Upper lobe of left lung (tissue), 6 donors: ENCODE measurements around the gene EEF1B2. TPM values are rescaled to one million over a fixed set of nuclear protein-coding genes. Genes with fewer than 3 reads are reported as not detected.
"Not testable (repeated sequence)": the region's sequence is repeated elsewhere in the genome, so short reads cannot be mapped to it uniquely, and the experiment has no call there.

Source experiments
- ATAC-seq, 2 donors: fragments of 200-7000 bp; cut with Tn5 transposase; one replicate each; pipeline ENCODE4 v1.9.1; 2022; ENCODE audit warnings: mild to moderate bottlenecking in 2 of 2, moderate library complexity in 2 of 2; ENCODE audit not compliant: low FRiP score in 2 of 2
- DNase-seq, 2 donors: peaks; one replicate each; pipeline ENCODE4 v3.0.0-alpha.2; 2019 to 2020
- H3K27ac ChIP-seq, 4 donors: fragments of 200-600 bp; sonication (generic); one replicate each; pipeline ENCODE4 v1.5.1; 2016 to 2019
- H3K27me3 ChIP-seq, 4 donors: fragments of 200-600 bp; sonication (generic); one replicate each; pipeline ENCODE4 v1.5.1; 2017 to 2019
- H3K36me3 ChIP-seq, 4 donors: fragments of 200-600 bp; sonication (generic); one replicate each; pipeline ENCODE4 v1.5.1; 2016 to 2019
- H3K4me1 ChIP-seq, 4 donors: fragments of 200-600 bp; sonication (generic); one replicate each; pipeline ENCODE4 v1.5.1; 2018 to 2019
- H3K4me3 ChIP-seq, 4 donors: fragments of 200-600 bp; sonication (generic); one replicate each; pipeline ENCODE4 v1.5.1; 2017 to 2019; ENCODE audit warnings: mild to moderate bottlenecking in 2 of 4, moderate library complexity in 1 of 4
- H3K9me3 ChIP-seq, 4 donors: fragments of 200-600 bp; sonication (generic); one replicate each; pipeline ENCODE4 v1.5.1; 2018 to 2019
- EP300 ChIP-seq, 4 donors: sonication (generic); formaldehyde crosslinking; IDR thresholded peaks; one replicate each; pipeline ENCODE4 v1.5.1; 2017; ENCODE audit warnings: antibody characterized with exemption in 4 of 4, control low read depth in 2 of 4
- POLR2A ChIP-seq, 4 donors: fragments of 450-650 bp; IDR thresholded peaks; one replicate each; pipeline ENCODE4 v1.5.1; 2016 to 2017; ENCODE audit warnings: antibody characterized with exemption in 4 of 4, mild to moderate bottlenecking in 2 of 4
- POLR2AphosphoS5 ChIP-seq, 2 donors: sonication (generic); formaldehyde crosslinking; IDR thresholded peaks; one replicate each; pipeline ENCODE4 v1.5.1; 2017; ENCODE audit warnings: antibody characterized with exemption in 2 of 2
- WGBS, 2 donors: methylation state at CpG; one replicate each; pipeline ENCODE4 v1.1.5; 2017 to 2018; 5-methylcytosine and 5-hydroxymethylcytosine counted together
- total RNA-seq, 6 donors: library from RNA; depleted of rRNA in 4 of 6; stranded (reverse); fragments of >200 nt in 4 of 6; gene quantifications; one replicate each; pipeline versions ENCODE4 v1.1.0 to v1.2.1, GENCODE V29; 2016 to 2021
- TF ChIP-seq, protein P1 (sequence below), 6 experiments: fragments of 450-650 bp in 4 of 6; fragments of 200-600 bp in 2 of 6; sonication (generic) in 2 of 6; IDR thresholded peaks; one replicate each; pipeline ENCODE4 v1.5.1; 2016 to 2019; ENCODE audit warnings: antibody characterized with exemption in 6 of 6
- donor health status: DM: no; HTN: no; CAD: no; lungs with moderate emphysema.
- donor health status: DM: no; HTN: yes; CAD: no; lungs with severe emphysema.

EEF1B2 gene
- total RNA-seq, 6 donors from 2014 or later = 100 to 438 (median 260) TPM

DNA sequence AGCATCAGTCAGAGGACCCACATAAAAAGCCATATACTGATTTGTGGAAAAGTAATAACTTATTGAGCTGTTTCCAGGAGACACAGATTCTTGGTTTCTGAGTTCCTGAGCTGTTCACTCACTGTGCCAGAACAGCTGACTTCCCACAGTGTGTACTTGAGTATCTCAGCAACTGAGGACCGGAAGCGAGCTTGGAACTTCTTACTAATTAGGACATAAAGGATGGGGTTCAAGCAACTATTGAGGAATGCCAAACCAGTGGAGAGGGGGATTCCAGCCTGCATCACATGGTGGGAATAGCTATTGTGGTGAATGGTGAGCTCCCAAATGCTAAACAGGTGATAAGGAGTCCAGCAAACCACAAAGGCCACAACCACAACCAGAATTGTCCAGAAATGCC lies 16.4 kb downstream of the EEF1B2 start:
- Histone ChIP-seq H3K36me3 (no peaks in the 10 kb centered on the region), H3K27ac (no peak overlapping the region), H3K4me3 (no peak overlapping the region), H3K27me3 (no peaks in the 10 kb centered on the region), H3K4me1 (no peaks in the 10 kb centered on the region), H3K9me3 (no peaks in the 10 kb centered on the region)
- no peak for DNase-seq
- no peak for ATAC-seq
- WGBS, 2 donors = 90 to 93% methylated on average over 2 of the region's 2 CpGs
- TF ChIP-seq POLR2A (IDR thresholded peaks at IDR 0.05) = no peak
- TF ChIP-seq EP300 (IDR thresholded peaks at IDR 0.05) = no peak
- TF ChIP-seq, protein P1, sequence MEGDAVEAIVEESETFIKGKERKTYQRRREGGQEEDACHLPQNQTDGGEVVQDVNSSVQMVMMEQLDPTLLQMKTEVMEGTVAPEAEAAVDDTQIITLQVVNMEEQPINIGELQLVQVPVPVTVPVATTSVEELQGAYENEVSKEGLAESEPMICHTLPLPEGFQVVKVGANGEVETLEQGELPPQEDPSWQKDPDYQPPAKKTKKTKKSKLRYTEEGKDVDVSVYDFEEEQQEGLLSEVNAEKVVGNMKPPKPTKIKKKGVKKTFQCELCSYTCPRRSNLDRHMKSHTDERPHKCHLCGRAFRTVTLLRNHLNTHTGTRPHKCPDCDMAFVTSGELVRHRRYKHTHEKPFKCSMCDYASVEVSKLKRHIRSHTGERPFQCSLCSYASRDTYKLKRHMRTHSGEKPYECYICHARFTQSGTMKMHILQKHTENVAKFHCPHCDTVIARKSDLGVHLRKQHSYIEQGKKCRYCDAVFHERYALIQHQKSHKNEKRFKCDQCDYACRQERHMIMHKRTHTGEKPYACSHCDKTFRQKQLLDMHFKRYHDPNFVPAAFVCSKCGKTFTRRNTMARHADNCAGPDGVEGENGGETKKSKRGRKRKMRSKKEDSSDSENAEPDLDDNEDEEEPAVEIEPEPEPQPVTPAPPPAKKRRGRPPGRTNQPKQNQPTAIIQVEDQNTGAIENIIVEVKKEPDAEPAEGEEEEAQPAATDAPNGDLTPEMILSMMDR (IDR thresholded peaks at IDR 0.05) = no peak
- TF ChIP-seq POLR2AphosphoS5 (IDR thresholded peaks at IDR 0.05) = no peak

DNA sequence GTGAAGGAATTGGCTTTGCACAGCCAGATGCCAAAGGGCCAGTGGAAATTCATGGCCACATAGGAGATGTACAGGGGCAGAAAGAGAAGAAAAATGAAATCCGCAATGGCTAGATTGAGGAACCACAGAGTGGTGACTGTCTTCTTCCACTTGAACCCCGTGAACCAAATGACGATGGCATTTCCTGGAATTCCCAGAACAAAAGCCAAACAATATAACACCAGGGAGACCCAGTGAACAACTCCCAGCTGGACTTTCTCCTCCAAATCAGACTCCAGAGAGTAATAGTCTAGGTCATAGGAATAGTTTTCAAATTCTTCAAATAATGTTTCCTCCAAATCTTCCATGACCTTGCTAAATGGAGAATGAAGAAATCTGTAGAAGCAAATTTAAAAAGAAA lies 17.2 kb downstream of the EEF1B2 start:
- H3K27me3 ChIP-seq = no peaks in the 10 kb centered on the region
- DNase-seq = no peak
- no peaks in the 10 kb centered on the region for H3K36me3 ChIP-seq
- no peak for ATAC-seq
- H3K4me1 ChIP-seq = no peaks in the 10 kb centered on the region
- H3K27ac ChIP-seq = no peak overlapping the region
- WGBS, 2 donors = 46 to 49% methylated on average over 3 of the region's 3 CpGs
- TF ChIP-seq EP300 (IDR thresholded peaks at IDR 0.05) (no peak), POLR2A (IDR thresholded peaks at IDR 0.05) (no peak), POLR2AphosphoS5 (IDR thresholded peaks at IDR 0.05) (no peak)
- TF ChIP-seq, protein P1 (IDR thresholded peaks at IDR 0.05) = no peak
- H3K9me3 ChIP-seq = no peaks in the 10 kb centered on the region
- no peak overlapping the region for H3K4me3 ChIP-seq

- H3K27me3 ChIP-seq, ATAC-seq, H3K4me1 ChIP-seq, H3K9me3 ChIP-seq, H3K36me3 ChIP-seq, H3K4me3 ChIP-seq, DNase-seq, H3K27ac ChIP-seq: not testable (repeated sequence)
- 88 to 90% methylated on average over 6 of the region's 6 CpGs for WGBS, 2 donors
Observed at GRCh38 chr2:206181526-206181925, 21.8 kb downstream of the EEF1B2 start.

DNA sequence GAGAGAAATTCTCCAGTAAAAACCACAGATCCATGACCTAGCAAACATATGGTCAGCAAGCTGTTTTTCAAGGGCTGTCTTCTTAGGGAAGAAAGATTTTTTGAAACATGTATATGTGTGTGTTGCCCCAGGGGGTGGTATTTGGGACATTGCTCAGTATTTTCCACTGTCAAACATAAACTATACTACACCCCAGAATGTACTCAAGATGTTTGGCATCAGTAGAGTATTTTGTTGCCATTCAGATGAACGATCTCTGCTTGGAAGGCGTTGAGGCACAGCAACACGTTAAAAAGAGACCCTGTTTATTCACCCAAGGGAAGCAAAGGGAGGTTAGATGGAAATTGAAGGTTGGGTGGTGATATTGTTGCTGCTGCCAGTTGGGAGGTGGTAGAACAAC lies 30.0 kb downstream of the EEF1B2 start:
- Histone ChIP-seq H3K9me3 (no peaks in the 10 kb centered on the region), H3K27ac (no peak overlapping the region), H3K4me1 (no peaks in the 10 kb centered on the region), H3K27me3 (no peaks in the 10 kb centered on the region), H3K36me3 (no peaks in the 10 kb centered on the region), H3K4me3 (no peak overlapping the region)
- 80 to 85% methylated on average over 3 of the region's 3 CpGs for WGBS, 2 donors
- TF ChIP-seq POLR2AphosphoS5 (IDR thresholded peaks at IDR 0.05) = no peak
- TF ChIP-seq, protein P1 (IDR thresholded peaks at IDR 0.05) = no peak
- no peak for TF ChIP-seq EP300 (IDR thresholded peaks at IDR 0.05)
- no peak for TF ChIP-seq POLR2A (IDR thresholded peaks at IDR 0.05)
- ATAC-seq = no peak
- no peak for DNase-seq

DNA sequence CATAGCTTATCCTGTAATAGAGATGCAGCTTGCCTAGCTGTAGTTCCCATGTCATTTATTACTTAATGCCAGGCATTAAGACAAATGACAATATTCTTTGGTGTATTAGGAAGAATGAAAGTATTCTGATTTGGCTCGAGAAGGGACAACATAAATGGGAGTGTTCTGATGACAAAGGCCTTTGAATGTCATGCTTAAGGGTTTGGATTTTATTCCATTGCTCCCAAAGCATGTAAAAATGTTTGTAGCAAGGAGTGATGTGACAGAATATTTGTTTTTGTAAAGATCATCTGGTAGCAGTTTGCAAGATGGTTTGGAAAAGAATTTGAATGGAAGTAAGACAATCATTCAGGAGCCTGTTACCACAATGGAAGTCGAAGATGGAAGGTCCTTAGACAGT lies 30.4 kb downstream of the EEF1B2 start:
- Histone ChIP-seq H3K4me3 (no peak overlapping the region), H3K9me3 (no peaks in the 10 kb centered on the region), H3K4me1 (no peaks in the 10 kb centered on the region), H3K36me3 (no peaks in the 10 kb centered on the region), H3K27me3 (no peaks in the 10 kb centered on the region), H3K27ac (no peak overlapping the region)
- no peak for DNase-seq
- TF ChIP-seq, protein P1 (IDR thresholded peaks at IDR 0.05) = no peak
- TF ChIP-seq EP300 (IDR thresholded peaks at IDR 0.05) (no peak), POLR2AphosphoS5 (IDR thresholded peaks at IDR 0.05) (no peak), POLR2A (IDR thresholded peaks at IDR 0.05) (no peak)
- ATAC-seq = no peak
- WGBS, 2 donors = 72 to 82% methylated on average over 2 of the region's 2 CpGs
